ENCODE measurements around the gene FUT3.
"Not testable (repeated sequence)": the region's sequence is repeated elsewhere in the genome, so short reads cannot be mapped to it uniquely, and the experiment has no call there.

The FUT3 gene

DNA sequence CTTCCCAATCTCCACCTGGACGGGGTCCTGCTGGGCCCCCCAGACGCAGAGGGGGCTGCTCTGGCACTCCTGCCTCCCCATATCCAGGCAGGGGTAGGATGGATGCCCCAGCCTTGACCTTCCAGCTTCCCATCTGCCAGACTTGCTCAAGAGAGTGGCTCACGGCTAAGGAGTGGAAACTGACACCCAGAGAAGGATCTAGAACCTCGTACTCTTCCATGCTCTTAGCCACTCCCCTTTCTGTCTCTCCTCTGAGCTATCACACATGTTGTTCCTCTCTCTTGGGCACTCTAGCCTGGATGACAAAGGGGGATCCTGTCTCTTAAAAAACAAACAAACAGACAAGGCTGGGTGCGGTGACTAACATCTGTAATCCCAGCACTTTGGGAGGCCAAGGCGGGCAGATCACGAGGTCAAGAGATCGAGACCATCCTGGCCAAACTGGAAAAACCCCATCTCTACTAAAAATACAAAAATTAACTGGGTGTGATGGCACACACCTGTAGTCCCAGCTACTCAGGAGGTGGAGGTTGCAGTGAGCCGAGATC lies 31.2 kb upstream of the FUT3 start:
- no peak for DNase-seq (ENCODE audit: low read depth in 1 of 2, low spot score in 1 of 2)

DNA sequence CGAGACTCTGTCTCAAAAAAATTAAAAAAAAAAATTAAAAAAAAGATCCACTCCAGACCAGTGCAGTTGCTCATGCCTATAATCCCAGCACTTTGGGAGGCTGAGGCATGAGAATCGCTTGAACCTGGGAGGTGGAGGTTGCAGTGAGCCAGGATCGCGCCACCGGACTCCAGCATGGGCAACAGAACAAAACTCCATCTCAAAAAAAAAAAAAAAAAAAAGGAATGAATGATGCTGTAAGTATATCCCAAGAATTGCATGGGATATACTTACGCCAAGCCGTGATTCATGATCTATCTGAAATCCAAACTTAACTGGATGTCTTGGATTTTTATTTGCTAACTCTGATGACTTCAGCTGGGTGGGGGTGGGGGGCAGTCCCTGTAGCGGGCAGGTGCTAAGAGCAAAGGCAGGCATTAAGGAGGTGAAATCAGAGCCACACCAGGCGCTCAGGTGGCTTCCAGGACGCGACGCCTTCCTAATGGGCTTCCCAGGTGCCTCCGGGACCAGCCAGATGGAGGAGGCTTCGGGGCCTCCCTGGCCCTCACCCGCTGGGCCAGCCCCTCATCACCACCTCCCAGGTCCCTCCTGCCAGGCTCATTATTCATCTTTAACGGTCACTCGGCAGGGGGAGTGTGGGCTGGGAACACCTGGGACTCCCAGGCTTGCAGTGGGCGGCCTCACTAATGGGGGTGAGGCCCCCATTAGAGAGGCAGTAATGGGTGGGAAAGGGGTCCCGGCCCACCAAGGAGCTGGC lies 30.5 kb upstream of the FUT3 start:
- DNase-seq (ENCODE audit: low read depth in 1 of 2, low spot score in 1 of 2) = no peak

DNA sequence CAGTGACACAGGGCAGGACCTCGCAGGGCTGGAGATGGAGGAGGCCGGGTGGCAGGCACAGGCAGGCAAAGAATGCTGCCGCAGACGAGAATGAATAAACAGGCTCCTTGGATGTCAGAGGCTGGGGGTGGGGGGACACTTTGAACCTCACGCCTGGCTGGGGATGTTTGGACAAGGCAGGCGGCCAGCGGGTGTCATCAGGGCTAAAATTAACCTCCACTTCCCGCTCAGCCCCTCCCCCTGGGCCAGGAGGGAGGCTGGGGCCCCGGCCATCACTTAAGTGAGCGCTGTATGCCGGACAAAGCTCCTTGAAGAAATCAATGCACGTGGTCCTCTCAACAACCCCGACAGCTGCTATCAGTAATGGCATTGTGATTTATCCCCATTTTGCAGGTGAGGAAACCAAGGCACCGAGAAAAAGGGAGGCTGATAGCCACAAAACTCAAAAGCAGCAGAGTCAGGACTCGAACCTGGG lies 29.4 kb upstream of the FUT3 start:
- no peak for DNase-seq (ENCODE audit: low read depth in 1 of 2, low spot score in 1 of 2)

DNA sequence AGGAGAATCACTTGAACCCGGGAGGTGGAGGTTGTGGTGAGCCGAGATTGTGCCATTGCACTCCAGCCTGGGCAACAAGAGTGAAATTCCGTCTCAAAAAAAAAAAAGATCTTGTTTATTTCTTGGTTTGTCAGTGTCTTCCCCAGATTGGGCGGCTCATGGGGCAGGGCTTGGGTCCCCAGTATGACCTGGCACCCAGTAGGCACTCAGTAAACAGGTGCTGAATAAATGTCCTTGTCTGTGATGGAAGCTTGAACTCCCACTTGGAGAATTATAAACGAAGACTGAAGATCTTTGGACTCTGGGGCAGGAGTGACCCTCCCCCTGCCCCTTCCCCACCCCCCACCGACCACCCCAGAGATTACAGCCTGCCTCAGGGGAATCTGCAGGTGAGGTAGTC lies 28.9 kb upstream of the FUT3 start:
- no peak for DNase-seq (ENCODE audit: low read depth in 1 of 2, low spot score in 1 of 2)

DNA sequence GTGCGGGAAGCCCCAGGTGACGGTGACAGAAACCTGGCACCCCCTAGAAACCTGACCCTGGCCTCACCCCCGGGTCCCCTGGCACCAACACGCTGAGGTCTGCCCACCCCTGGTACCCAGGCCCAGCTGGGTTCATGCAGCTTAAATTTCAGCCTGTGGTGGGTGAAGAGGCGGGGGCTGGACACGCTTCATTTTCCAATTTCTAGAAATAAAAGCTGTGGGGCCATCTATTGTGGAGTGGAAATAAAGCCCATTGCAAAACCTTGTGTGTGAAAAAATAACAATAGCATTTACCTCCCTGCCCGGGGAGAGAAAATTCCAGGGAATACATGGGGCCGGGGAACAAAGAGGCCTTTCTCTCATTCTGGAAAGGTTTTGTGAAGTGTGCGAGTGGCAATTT lies 26.6 kb upstream of the FUT3 start:
- no peak for DNase-seq (ENCODE audit: low read depth in 1 of 2, low spot score in 1 of 2)

DNA sequence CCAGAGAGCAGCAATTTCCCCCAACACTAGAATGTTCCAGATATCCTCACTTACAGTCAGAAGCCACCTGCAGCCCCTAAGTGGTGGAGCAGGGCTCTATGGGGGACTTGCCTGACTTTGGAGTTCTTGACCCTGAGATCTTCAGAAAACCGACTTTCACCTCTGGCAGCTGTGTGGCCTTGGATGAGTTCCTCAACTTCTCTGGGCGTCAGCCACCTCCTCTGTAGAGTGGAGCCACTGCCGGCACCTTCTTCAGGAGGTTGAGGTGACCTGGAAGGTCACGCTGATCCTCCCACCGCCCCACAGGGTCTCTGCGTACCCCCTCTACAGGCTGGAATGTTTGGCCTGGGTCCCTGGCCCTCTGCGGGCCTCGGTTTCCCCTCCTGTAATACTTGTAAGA lies 26.2 kb upstream of the FUT3 start:
- no peak for DNase-seq (ENCODE audit: low read depth in 1 of 2, low spot score in 1 of 2)

DNA sequence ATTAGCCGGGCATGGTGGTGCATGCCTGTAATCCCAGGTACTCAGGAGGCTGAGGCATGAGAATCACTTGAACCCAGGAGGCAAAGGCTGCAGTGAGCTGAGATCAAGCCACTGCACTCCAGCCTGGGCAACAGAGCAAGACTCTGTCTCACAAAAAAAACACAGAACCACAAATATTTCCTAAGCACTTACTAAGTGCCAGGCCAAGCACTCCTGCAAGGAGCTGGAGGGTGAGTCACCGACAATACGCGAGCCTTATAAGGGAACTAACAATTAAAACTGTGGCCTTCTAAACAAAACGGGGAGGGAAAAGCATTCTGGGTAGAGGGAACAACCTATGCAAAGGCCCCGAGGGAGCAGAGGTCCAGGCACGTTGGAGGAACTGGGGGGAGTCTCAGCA lies 23.2 kb upstream of the FUT3 start:
- DNase-seq (ENCODE audit: low read depth in 1 of 2, low spot score in 1 of 2) = not testable (repeated sequence)

DNA sequence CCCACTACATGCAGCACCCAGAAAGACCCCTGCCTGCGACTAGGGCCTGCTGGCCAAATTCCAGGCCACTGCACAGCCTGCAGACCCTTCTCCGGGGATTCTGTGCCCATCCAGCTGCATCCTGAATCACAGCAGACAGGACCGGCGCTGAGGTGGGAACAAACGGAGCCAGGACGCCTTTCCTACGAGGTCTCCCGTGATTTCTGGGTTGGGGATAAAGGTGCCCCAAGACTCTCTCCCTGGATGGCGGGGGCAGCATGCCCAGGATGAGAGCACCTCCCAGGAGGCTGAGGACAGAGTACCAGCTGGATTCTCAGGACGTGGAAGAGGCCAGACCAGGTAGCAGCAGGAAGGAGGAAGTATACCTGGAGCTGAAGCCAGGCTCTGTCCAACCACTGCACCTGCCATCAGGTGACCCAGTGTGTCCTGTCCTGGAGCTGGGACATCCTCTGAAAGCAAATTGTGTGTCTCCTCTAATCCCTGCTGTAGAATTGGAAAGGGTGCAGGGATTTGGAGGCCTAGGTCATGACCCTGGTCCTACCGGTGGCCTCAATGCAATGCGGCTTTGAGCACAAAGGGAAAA lies 22.5 kb upstream of the FUT3 start:
- DNase-seq (ENCODE audit: low read depth in 1 of 2, low spot score in 1 of 2) = no peak

DNA sequence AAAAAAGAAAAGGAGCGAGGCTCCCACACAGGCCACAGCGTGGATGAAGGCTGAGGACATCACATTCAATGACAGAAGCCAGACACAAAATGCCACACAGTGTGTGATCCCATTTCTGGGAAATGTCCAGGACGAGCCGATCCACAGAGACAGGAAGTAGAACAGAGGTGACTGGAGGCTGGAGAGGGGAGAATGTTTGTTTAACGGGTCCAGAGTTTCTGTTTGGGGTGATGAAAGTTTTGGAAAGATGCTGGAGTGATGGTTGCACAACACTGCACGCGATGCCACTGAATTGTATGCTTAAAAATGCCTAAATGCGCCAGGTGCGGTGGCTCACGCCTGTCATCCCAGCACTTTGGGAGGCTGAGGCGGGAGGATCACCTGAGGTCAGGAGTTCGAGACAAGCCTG lies 19.7 kb upstream of the FUT3 start:
- no peak for DNase-seq (ENCODE audit: low read depth in 1 of 2, low spot score in 1 of 2)

DNA sequence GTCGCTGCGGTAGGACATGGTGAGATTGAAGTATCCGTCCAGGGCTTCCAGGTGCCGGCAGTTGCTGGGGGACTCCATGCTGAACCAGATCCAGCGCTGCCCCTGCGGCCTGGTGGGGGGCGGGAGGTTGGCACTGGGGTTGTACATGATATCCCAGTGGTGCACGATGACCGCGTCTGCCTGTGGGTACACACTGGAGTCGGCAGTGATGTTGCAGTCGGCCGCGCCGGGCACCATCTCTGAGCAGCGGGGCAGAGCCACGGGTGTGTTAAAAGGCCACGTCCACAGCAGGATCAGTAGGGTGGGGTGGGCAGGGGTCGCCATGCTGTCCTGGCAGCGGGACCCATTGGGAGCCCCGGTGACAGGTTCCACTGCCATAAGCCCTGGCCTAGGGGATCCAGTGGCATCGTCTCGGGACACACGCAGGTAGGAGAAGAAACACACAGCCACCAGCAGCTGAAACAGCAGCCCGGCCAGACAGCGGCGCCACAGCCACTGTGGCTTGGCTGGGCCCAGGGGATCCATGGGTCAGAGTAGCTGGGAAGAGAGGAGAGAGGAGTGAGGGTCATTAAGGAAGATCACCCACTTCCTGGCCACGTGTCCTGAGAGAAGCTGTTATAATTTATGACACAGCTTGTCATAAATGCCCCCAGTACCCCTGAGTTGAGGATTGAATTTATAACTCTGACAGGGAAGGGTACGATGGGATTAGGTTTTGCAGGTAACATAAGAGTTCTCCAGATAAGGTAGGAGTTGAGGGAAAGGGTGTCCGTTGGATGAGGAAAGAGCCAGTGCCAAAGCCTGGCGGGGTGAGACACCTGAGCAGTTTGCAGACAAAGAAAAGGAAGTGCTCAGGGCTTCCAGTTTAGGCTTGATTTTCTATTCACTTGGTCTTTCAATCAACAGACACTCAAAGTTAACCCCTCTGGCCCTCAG lies 16.2 kb upstream of the FUT3 start:
- no peak for DNase-seq (ENCODE audit: low read depth in 1 of 2, low spot score in 1 of 2)

DNA sequence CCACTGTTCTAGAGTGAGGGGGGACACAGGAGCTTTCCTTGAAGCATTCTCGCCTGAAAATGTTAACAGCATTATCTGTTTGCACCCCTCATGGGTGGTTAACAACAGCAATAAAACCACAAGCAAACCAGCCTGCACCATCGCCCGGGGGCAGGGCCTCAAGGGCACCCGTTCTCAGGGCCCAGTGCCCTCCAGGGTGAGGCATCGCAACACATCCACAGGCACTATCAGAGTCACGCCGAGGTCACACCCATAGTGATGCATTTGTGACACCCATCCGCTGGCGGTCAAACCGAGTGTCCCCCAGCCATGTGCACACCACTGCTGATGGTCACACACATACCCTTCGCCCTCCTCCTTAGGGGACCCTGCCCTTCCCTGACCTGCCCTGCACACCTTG lies 14.5 kb upstream of the FUT3 start:
- DNase-seq (ENCODE audit: low read depth in 1 of 2, low spot score in 1 of 2) = no peak

DNA sequence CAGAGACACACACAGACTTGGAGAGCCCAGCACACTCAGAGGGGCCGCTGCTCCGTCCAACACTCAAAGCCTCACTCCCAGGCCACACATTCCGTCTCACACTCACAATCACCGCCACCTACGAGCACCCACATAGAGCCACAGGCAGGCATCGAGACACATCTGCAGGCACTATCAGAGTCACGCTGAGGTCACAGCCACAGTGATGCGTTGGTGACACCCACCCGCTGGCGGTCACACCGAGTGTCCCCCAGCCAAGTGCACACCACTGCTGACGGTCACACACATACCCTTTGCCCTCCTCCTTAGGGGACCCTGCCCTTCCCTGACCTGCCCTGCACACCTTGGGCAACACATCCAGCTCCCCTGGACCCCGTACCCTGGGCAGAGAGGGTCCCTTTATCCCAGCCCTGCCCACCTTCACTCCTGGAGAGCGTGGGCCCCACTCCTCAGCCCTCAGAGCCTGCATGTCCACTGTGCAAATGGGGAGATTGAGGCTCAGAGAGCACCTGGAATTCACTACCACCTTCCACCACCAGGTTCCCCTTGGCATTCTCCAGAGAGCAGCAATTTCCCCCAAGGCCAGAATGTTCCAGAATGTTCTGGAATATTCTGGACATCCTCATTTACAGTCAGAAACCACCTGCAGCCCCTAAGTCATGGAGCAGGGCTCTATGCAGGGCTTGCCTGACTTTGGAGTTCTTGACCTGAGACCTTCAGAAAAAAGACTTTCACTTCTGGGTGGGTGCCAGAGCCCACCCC lies 13.7 kb upstream of the FUT3 start:
- no peak for DNase-seq (ENCODE audit: low read depth in 1 of 2, low spot score in 1 of 2)

DNA sequence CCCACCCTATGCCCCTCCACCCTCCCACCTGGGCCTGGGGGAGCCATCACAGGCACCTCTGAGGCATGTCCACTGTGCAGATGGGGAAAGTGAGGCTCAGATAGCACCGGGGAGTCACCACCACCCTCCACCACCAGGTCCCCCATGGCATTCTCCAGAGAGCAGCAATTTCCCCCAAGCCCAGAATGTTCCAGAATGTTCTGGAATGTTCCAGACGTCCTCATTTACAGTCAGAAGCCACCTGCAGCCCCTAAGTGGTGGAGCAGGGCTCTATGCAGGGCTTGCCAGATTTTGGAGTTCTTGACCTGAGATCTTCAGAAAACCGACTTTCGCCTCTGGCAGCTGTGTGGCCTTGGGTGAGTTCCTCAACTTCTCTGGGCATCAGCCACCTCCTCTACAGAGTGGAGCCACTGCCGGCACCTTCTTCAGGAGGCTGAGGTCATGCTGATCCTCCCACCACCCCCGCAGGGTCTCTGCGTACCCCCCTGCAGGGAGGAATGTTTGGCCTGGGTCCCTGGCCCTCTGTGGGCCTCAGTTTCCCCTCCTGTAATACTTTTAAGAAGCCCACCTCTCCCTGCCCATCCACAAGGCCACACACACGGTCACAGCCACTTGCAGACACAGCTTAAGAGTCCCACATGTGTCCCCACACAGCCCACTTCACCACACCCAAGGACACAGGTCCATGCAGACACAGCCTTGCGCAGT lies 12.9 kb upstream of the FUT3 start:
- no peak for DNase-seq (ENCODE audit: low read depth in 1 of 2, low spot score in 1 of 2)

DNA sequence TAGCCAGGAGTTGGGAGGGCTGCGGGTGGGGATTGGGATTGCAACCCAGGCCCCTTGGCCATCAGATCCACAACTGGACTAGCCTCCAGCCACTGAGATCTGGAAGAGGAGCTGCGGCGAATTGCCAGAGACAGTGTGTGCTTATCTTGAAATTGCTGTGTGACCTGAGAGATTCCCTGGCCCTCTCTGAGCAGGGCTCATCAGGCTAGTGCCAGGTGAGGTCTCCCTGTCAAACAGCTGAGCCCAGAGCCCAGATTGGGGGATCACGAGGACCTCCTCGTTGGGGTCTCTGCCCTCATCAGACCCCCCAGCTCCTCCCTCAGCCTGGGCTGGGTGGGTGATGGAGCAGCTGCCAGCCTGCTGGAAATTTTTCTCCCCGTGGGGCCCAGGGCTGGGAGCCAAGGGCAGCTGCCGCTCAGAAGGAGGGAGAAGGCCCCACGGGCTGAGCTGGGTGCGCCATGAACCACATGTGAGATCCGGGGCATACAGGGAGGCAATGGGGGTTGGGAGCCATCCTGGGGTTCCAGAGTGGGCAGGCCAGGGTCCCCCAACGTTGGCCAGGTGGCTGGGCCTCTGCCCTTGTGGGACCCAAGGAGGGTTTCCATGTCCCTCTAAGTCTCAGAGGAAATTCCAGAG lies 11.9 kb upstream of the FUT3 start:
- no peak for DNase-seq (ENCODE audit: low read depth in 1 of 2, low spot score in 1 of 2)

DNA sequence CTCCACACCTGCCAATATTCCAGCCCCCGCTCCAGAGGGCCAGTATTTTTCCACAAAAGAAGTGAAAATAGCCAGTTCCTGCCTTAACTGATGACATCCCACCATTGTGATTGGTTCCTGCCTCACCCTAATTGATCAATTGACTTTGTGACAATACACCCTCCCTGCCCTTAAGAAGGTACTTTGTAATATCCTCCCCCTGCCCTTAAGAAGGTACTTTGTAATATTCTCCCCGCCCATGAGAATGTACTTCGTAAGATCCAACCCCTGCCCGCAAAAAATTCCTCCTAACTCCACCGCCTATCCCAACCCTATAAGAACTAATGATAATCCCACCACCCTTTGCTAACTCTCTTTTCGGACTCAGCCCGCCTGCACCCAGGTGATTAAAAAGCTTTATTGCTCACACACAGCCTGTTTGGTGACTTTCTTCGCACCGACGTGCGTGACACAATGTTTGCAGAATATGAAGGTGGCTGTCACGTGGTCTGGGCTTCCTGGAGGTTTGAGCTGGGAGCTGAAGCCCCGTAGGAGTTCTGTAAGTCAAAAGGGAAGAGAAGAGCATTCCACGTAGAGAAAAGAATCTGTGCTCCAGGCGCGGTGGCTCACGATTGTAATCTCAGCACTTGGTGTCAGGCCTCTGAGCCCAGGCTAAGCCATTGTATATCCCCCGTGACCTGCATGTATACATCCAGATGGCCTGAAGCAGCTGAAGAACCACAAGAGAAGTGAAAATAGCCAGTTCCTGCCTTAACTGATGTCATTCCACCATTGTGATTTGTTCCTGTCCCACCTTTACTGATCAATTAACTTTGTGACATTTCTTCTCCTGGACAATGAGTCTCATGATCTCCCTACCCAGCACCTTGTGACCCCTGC lies 6.2 kb upstream of the FUT3 start:
- DNase-seq (ENCODE audit: low read depth in 1 of 2, low spot score in 1 of 2) = no peak

DNA sequence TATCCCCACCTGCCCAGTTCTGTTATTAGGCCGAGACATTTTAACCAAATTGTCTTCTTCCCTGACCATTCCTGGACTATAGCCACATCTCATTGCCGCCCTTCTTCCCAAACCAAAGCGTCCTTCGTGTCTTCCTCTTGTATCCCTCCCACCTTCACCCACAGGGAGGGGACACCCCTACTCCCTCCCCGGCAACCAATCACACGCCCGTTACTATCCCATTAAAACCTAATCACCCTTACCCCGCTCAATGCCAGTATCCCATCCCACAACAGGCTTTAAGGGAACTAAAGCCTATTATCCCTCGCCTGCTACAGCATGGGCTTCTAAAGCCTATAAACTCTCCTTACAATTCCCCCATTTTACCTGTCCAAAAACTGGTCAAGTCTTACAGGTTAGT lies 3.9 kb upstream of the FUT3 start:
- DNase-seq (ENCODE audit: low read depth in 1 of 2, low spot score in 1 of 2) = not testable (repeated sequence)

DNA sequence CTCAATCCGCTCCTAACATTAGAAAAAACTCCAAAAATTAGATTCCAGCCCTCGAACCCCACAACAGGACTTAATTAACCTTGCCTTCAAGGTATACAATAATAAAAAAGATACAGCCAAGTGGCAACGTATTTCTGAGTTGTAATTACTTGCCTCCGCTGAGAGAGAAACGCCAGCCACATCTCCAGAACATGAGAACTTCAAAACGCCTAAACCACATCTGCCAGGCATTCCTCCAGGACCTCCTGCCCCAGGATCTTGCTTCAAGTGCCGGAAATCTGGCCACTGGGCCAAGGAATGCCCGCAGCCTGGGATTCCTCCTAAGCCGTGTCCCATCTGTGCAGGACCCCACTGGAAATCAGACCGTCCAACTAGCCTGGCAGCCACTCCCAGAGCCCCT lies 2.9 kb upstream of the FUT3 start:
- not testable (repeated sequence) for DNase-seq (ENCODE audit: low read depth in 1 of 2, low spot score in 1 of 2)

DNA sequence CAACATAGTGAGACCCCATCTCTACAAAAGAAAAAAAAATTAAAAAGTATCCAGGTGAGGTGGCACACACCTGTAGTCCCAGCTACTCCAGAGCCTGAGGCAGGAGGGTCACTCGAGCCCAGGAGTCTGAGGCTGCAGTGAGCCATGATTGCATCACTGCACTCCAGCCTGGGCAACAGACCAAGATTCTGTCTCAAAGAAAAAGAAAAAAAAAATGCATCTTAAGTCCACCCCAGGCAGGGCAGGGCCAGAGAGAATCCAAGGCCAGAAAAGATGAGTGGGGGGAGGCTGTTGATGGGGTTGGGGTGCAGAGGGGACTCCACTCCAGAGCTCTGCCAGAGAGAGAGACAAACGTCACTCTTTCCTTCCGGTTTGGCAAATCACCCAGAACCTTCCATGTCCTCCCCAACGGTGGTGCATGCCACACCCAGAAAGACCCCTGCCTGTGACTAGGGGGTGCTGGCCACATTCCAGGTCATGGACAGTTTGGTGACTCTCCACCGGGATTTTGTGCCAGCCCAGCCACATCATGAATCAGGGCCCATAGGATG lies 431 bp downstream of the FUT3 start:
- no peak for DNase-seq (ENCODE audit: low read depth in 1 of 2, low spot score in 1 of 2)

DNA sequence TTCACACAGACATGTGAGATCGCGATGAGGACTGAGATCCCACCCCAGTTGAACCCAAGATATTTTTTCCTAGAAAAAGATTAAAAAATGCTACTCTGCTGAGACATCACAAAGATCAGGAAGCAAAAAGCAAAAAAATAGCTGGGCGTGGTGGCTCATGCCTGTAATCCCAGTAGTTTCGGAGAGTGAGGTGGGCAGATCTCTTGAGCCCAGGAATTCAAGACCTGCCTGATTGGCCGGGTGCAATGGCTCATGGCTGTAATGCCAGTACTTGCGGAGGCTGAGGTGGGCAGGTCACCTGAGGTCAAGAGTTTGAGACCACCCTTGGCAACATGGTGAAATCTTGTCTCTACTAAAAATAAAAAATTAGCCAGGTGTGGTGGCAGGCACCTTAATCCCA lies 1.1 kb downstream of the FUT3 start:
- no peak for DNase-seq (ENCODE audit: low read depth in 1 of 2, low spot score in 1 of 2)
